Keratinocyte (primary cell): ENCODE data around the gene TOP2A. TPM values are rescaled to one million over a fixed set of nuclear protein-coding genes. Genes with fewer than 3 reads are reported as not detected.
A peak's percentile ranks its signal among the peaks of the same experiment; 100 is the strongest.

Experiments used
- DNase-seq: peaks from one replicate; pipeline ENCODE4 v3.0.0-alpha.2; 2011; ENCODE audit warnings: low read depth, missing footprints, low spot score
- FAIRE-seq: peaks from 2 replicates; lab custom pipeline; 2011; peaks lifted over from hg19 to GRCh38; lab: Jason Lieb, UNC
- H2AFZ ChIP-seq: 2 replicates; pipeline ENCODE4 v1.6.0; 2012; ENCODE audit warnings: low read length, control low read depth, inconsistent platforms; ENCODE audit not compliant: control insufficient read depth
- H3K27ac ChIP-seq: 2 replicates; pipeline ENCODE4 v1.5.1; 2011; ENCODE audit warnings: low read length; ENCODE audit not compliant: control insufficient read depth, insufficient read depth
- H3K27me3 ChIP-seq: 3 replicates; pipeline ENCODE4 v1.6.0; 2011; ENCODE audit warnings: low read length; ENCODE audit not compliant: control insufficient read depth, insufficient read depth; ENCODE audit errors: extremely low read depth
- H3K36me3 ChIP-seq, 2 experiments: 2 replicates in 1 of 2; 3 replicates in 1 of 2; pipeline ENCODE4 v1.5.1; 2011; ENCODE audit warnings: low read length in 2 of 2, mild to moderate bottlenecking in 1 of 2; ENCODE audit not compliant: control insufficient read depth in 2 of 2, insufficient read depth in 2 of 2; ENCODE audit errors: extremely low read depth in 1 of 2
- H3K4me1 ChIP-seq: 3 replicates; pipeline ENCODE4 v1.5.1; 2011; ENCODE audit warnings: low read length; ENCODE audit not compliant: control insufficient read depth, insufficient read depth; ENCODE audit errors: extremely low read depth
- H3K4me2 ChIP-seq: 3 replicates; pipeline ENCODE4 v1.6.0; 2011; ENCODE audit warnings: low read depth, low read length; ENCODE audit not compliant: control insufficient read depth, insufficient read depth; ENCODE audit errors: extremely low read depth
- H3K4me3 ChIP-seq, 3 experiments: fragments of 200-600 bp in 1 of 3; sonication (generic) in 1 of 3; 2 replicates in 2 of 3; 3 replicates in 1 of 3; pipeline ENCODE4 v1.5.1; 2011 to 2016; ENCODE audit warnings: low read length in 3 of 3, mild to moderate bottlenecking in 3 of 3, control low read depth in 2 of 3, inconsistent platforms in 1 of 3, low read depth in 1 of 3, mixed read lengths in 1 of 3, mixed run types in 1 of 3, moderate library complexity in 1 of 3; ENCODE audit not compliant: control insufficient read depth in 2 of 3, insufficient read depth in 2 of 3; ENCODE audit errors: extremely low read depth in 1 of 3
- H3K79me2 ChIP-seq: 2 replicates; pipeline ENCODE4 v1.6.0; 2012; ENCODE audit warnings: low read length; ENCODE audit not compliant: control insufficient read depth, insufficient read depth
- H3K9ac ChIP-seq: 3 replicates; pipeline ENCODE4 v1.6.0; 2011; ENCODE audit warnings: low read length; ENCODE audit not compliant: control insufficient read depth, insufficient read depth; ENCODE audit errors: extremely low read depth
- H3K9me1 ChIP-seq: 3 replicates; pipeline ENCODE4 v1.6.0; 2011; ENCODE audit warnings: low read length; ENCODE audit not compliant: control insufficient read depth, insufficient read depth; ENCODE audit errors: extremely low read depth
- H3K9me3 ChIP-seq: 2 replicates; pipeline ENCODE4 v1.5.1; 2012; ENCODE audit warnings: low read depth, low read length; ENCODE audit not compliant: control insufficient read depth
- H4K20me1 ChIP-seq: 3 replicates; pipeline ENCODE4 v1.6.0; 2011; ENCODE audit warnings: low read length; ENCODE audit not compliant: control insufficient read depth, insufficient read depth; ENCODE audit errors: extremely low read depth
- EZH2 ChIP-seq: IDR thresholded peaks from one replicate; pipeline ENCODE4 v1.6.1; 2012; ENCODE audit warnings: inconsistent platforms, mild to moderate bottlenecking, low read length, moderate library complexity
- dilution Hi-C: fragments of 300-500 bp; cut with MboI; formaldehyde crosslinking; loops from one replicate; pipeline ENCODE4 v1.7.0; 2020; ENCODE audit warnings: low sequenced_read_pairs; ENCODE audit not compliant: extremely low pct_ligation_motif_present
- polyA plus RNA-seq, 5 experiments: library from polyadenylated mRNA; depleted of rRNA in 3 of 5; stranded (reverse) in 3 of 5; stranded (forward) in 1 of 5; unstranded in 1 of 5; fragments of >200 nt; gene quantifications; 1 replicate in 1 of 5; 2 replicates in 3 of 5; 3 replicates in 1 of 5; pipeline versions ENCODE4 v1.2.1 to v1.2.3, GENCODE V29; 2011 to 2012; ENCODE audit warnings: missing spikeins in 2 of 5, low read depth in 1 of 5, low replicate concordance in 1 of 5
- TF ChIP-seq, protein P1 (sequence below), 3 experiments: IDR thresholded peaks in 1 of 3; conservative IDR thresholded peaks in 1 of 3; optimal IDR thresholded peaks in 1 of 3; 2 replicates in 2 of 3; 3 replicates in 1 of 3; pipeline versions ENCODE3 to v1.5.1; 2011; ENCODE audit warnings: low read length in 3 of 3, mild to moderate bottlenecking in 3 of 3, moderate library complexity in 2 of 3, control low read depth in 1 of 3, inconsistent platforms in 1 of 3; ENCODE audit not compliant: insufficient read depth in 2 of 3; ENCODE audit errors: extremely low read depth in 1 of 3

TOP2A gene
- polyA plus RNA-seq, 1 donor (not counting 4 experiments of a cell fraction or from before 2014, with no cell fraction given), result 45.0 TPM

- H4K20me1 ChIP-seq, result no peaks in the 10 kb centered on the region
- FAIRE-seq (no peak), DNase-seq (no peak)
- H3K9me1 ChIP-seq, result no peaks in the 10 kb centered on the region
- H3K36me3 ChIP-seq, result peaks cover 3 to 4% of the 10 kb centered on the region in 2 experiments
- H3K9ac ChIP-seq, result no peak overlapping the region
- H3K27ac ChIP-seq, result no peak overlapping the region
- H3K79me2 ChIP-seq, result no peaks in the 10 kb centered on the region
- H3K4me3 ChIP-seq, result no peak overlapping the region
- H3K4me2 ChIP-seq, result no peak overlapping the region
- H2AFZ ChIP-seq, result no peak overlapping the region
- no peaks in the 10 kb centered on the region for H3K27me3 ChIP-seq
- TF ChIP-seq EZH2, result no peak
- dilution Hi-C loops, result loop anchor here (5.0 kb wide), 1 partner anchor 58 kb away; no protein-coding TSS in a partner anchor
- H3K9me3 ChIP-seq, result no peaks in the 10 kb centered on the region
- H3K4me1 ChIP-seq, result peaks cover 3% of the 10 kb centered on the region
Measured at GRCh38 chr17:40360091-40360490, 57.6 kb downstream of the TOP2A start.

- Histone ChIP-seq H2AFZ (peak overlapping the region; percentile 76), H3K9ac (peak overlapping the region; percentile 22)
- peak; percentile 78 for FAIRE-seq
Measured at GRCh38 chr17:40358323-40359038, 59.2 kb downstream of the TOP2A start.

More at GRCh38 chr17:40358323-40359038, 59.2 kb downstream of the TOP2A start:
- DNase-seq, result no peak
- H3K9me1 ChIP-seq, result no peaks in the 10 kb centered on the region
- no peaks in the 10 kb centered on the region for H3K9me3 ChIP-seq
- H3K79me2 ChIP-seq, result no peaks in the 10 kb centered on the region
- peak overlapping the region; percentile 85 for H3K4me2 ChIP-seq
- dilution Hi-C loops, result no loop called here
- peak overlapping the region in 1 of 3 experiments; percentile 59 for H3K4me3 ChIP-seq
- H3K4me1 ChIP-seq, result peaks cover 3% of the 10 kb centered on the region
- TF ChIP-seq, protein P1, sequence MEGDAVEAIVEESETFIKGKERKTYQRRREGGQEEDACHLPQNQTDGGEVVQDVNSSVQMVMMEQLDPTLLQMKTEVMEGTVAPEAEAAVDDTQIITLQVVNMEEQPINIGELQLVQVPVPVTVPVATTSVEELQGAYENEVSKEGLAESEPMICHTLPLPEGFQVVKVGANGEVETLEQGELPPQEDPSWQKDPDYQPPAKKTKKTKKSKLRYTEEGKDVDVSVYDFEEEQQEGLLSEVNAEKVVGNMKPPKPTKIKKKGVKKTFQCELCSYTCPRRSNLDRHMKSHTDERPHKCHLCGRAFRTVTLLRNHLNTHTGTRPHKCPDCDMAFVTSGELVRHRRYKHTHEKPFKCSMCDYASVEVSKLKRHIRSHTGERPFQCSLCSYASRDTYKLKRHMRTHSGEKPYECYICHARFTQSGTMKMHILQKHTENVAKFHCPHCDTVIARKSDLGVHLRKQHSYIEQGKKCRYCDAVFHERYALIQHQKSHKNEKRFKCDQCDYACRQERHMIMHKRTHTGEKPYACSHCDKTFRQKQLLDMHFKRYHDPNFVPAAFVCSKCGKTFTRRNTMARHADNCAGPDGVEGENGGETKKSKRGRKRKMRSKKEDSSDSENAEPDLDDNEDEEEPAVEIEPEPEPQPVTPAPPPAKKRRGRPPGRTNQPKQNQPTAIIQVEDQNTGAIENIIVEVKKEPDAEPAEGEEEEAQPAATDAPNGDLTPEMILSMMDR (optimal IDR thresholded peaks at IDR 0.05 in 1 of 3, IDR thresholded peaks at IDR 0.05 in 1 of 3, conservative IDR thresholded peaks at IDR 0.05 in 1 of 3; ENCODE audit: extremely low read depth in 1 of 3, insufficient read depth in 2 of 3, low read length in 3 of 3), result peak; percentile 95 to 98 (median 97)
- TF ChIP-seq EZH2, result no peak
- H3K27me3 ChIP-seq, result no peaks in the 10 kb centered on the region
- no peaks in the 10 kb centered on the region for H4K20me1 ChIP-seq
- H3K36me3 ChIP-seq, result peaks cover 3 to 5% of the 10 kb centered on the region in 2 experiments
- no peak overlapping the region for H3K27ac ChIP-seq
